IMR-90 (cell line): ENCODE results near the gene AIFM2. TPM values are rescaled to one million over a fixed set of nuclear protein-coding genes. Genes with fewer than 3 reads are reported as not detected.

Experiments used
- ATAC-seq: fragments of 200-7000 bp; cut with Tn5 transposase; 2 replicates; pipeline ENCODE4 v1.9.1; 2020; ENCODE audit warnings: low read depth, mild to moderate bottlenecking, moderate library complexity
- BruUV-seq: library from RNA; stranded (reverse); fragments of 400-500 nt; replicated peaks from 2 replicates; lab custom pipeline; 2021; lab: Mats Ljungman, UMichigan
- CTCF ChIA-PET: fragments of 300-600 bp; formaldehyde crosslinking; extraction: SDS; loops from one replicate; lab custom pipeline; 2021; ENCODE audit warnings: antibody characterized with exemption; lab: Yijun Ruan, JAX
- POLR2A ChIA-PET: fragments of 300-600 bp; sonication (Branson Sonifier 250); formaldehyde crosslinking; loops from one replicate; lab custom pipeline; 2022; ENCODE audit warnings: antibody characterized with exemption; ENCODE audit not compliant: unreplicated experiment; lab: Charles Lee
- DNase-seq: peaks from one replicate; pipeline ENCODE4 v3.0.0; 2013
- H2AFZ ChIP-seq: replicated peaks from 2 replicates; pipeline ENCODE3; 2013; ENCODE audit warnings: low read length, mild to moderate bottlenecking; ENCODE audit not compliant: poor library complexity
- H2AK5ac ChIP-seq: 2 replicates; pipeline ENCODE4 v1.6.1; 2013; ENCODE audit warnings: low read depth, low read length, inconsistent platforms
- H2AK9ac ChIP-seq: replicated peaks from 2 replicates; pipeline ENCODE3; 2013; ENCODE audit warnings: mild to moderate bottlenecking, low read depth, low read length, moderate library complexity; ENCODE audit not compliant: poor library complexity
- H2BK120ac ChIP-seq: 2 replicates; pipeline ENCODE4 v1.6.1; 2013; ENCODE audit warnings: low read depth, low read length, inconsistent platforms
- H2BK15ac ChIP-seq: 3 replicates; pipeline ENCODE4 v1.6.1; 2013; ENCODE audit warnings: low read depth, low read length, inconsistent platforms
- H2BK20ac ChIP-seq: 2 replicates; pipeline ENCODE4 v1.6.1; 2013; ENCODE audit warnings: low read depth, mild to moderate bottlenecking, inconsistent platforms, low read length, moderate library complexity
- H2BK5ac ChIP-seq: 2 replicates; pipeline ENCODE4 v1.6.1; 2013; ENCODE audit warnings: mild to moderate bottlenecking, low read depth, low read length, inconsistent platforms; ENCODE audit not compliant: poor library complexity, severe bottlenecking
- H3K14ac ChIP-seq: replicated peaks from 2 replicates; pipeline ENCODE4 v1.6.1; 2013; ENCODE audit warnings: low read depth, low read length, inconsistent platforms
- H3K18ac ChIP-seq: 2 replicates; pipeline ENCODE4 v1.6.1; 2013; ENCODE audit warnings: low read depth, low read length, control low read depth
- H3K23ac ChIP-seq: 2 replicates; pipeline ENCODE4 v1.6.1; 2013; ENCODE audit warnings: low read depth, low read length, inconsistent platforms
- H3K27ac ChIP-seq: 2 replicates; pipeline ENCODE4 v1.5.1; 2013; ENCODE audit warnings: mild to moderate bottlenecking, control low read depth, low read length; ENCODE audit not compliant: insufficient read depth
- H3K27me3 ChIP-seq: 2 replicates; pipeline ENCODE4 v1.6.1; 2013; ENCODE audit warnings: low read length; ENCODE audit not compliant: control insufficient read depth, insufficient read depth
- H3K36me3 ChIP-seq: 2 replicates; pipeline ENCODE4 v1.6.1; 2013; ENCODE audit warnings: low read length, mixed read lengths; ENCODE audit not compliant: control insufficient read depth, insufficient read depth
- H3K4ac ChIP-seq: 2 replicates; pipeline ENCODE4 v1.6.1; 2013; ENCODE audit warnings: low read depth, low read length, inconsistent platforms
- H3K4me1 ChIP-seq: 2 replicates; pipeline ENCODE4 v1.6.1; 2013; ENCODE audit warnings: low read length, mixed read lengths; ENCODE audit not compliant: control insufficient read depth, insufficient read depth
- H3K4me2 ChIP-seq: 2 replicates; pipeline ENCODE4 v1.6.1; 2013; ENCODE audit warnings: low read depth, mild to moderate bottlenecking, control low read depth, low read length, moderate library complexity
- H3K4me3 ChIP-seq: 2 replicates; pipeline ENCODE4 v1.5.1; 2013; ENCODE audit warnings: low read depth, mild to moderate bottlenecking, control low read depth, low read length, moderate library complexity; ENCODE audit not compliant: insufficient read depth
- H3K56ac ChIP-seq: 2 replicates; pipeline ENCODE4 v1.6.1; 2013; ENCODE audit warnings: low read length, inconsistent platforms; ENCODE audit not compliant: insufficient read depth; ENCODE audit errors: extremely low read depth
- H3K79me1 ChIP-seq, 2 experiments: 2 replicates each; pipeline ENCODE4 v1.6.1; 2013; ENCODE audit warnings: low read length in 2 of 2, inconsistent platforms in 1 of 2, low read depth in 1 of 2
- H3K9ac ChIP-seq: 2 replicates; pipeline ENCODE4 v1.6.1; 2013; ENCODE audit warnings: low read depth, low read length, control low read depth
- H3K9me1 ChIP-seq: 2 replicates; pipeline ENCODE4 v1.6.1; 2013; ENCODE audit warnings: low read length, inconsistent platforms; ENCODE audit not compliant: insufficient read depth
- H3K9me3 ChIP-seq: 2 replicates; pipeline ENCODE4 v1.6.1; 2013; ENCODE audit warnings: low read length; ENCODE audit not compliant: control insufficient read depth, insufficient read depth
- H4K20me1 ChIP-seq: 2 replicates; pipeline ENCODE4 v1.6.1; 2013; ENCODE audit warnings: low read length, inconsistent platforms; ENCODE audit not compliant: insufficient read depth
- H4K5ac ChIP-seq: 2 replicates; pipeline ENCODE4 v1.6.1; 2013; ENCODE audit warnings: mild to moderate bottlenecking, low read depth, low read length, control low read depth
- H4K8ac ChIP-seq, 2 experiments: 2 replicates each; pipeline ENCODE4 v1.6.1; 2013; ENCODE audit warnings: low read depth in 2 of 2, low read length in 2 of 2, control low read depth in 1 of 2, inconsistent platforms in 1 of 2
- H4K91ac ChIP-seq: 2 replicates; pipeline ENCODE4 v1.6.1; 2013; ENCODE audit warnings: low read depth, low read length, inconsistent platforms; ENCODE audit not compliant: insufficient read depth
- CHD1 ChIP-seq: IDR thresholded peaks from 2 replicates; pipeline ENCODE4 v1.6.1; 2012; ENCODE audit warnings: low read depth, low read length, improper control_type of control experiment
- MAFK ChIP-seq: IDR thresholded peaks from 2 replicates; pipeline ENCODE4 v1.6.1; 2012; ENCODE audit warnings: low read depth, low read length, improper control_type of control experiment
- MXI1 ChIP-seq: IDR thresholded peaks from 2 replicates; pipeline ENCODE4 v1.6.1; 2012; ENCODE audit warnings: low read depth, mild to moderate bottlenecking, low read length, moderate library complexity, borderline replicate concordance
- WGBS, 2 experiments: methylation state at CpG; one replicate each; pipeline versions ENCODE4 v1.1.5 to v1.1.7; 2013; ENCODE audit warnings: missing lambda C conversion rate in 2 of 2; ENCODE audit not compliant: insufficient read length in 1 of 2; ENCODE audit errors: extremely low coverage in 2 of 2; 5-methylcytosine and 5-hydroxymethylcytosine counted together
- dilution Hi-C: fragments of 300-500 bp; cut with HindIII; formaldehyde crosslinking; loops from one replicate; pipeline ENCODE4 v1.14.3; 2018; ENCODE audit warnings: low sequenced_read_pairs; ENCODE audit not compliant: unreplicated experiment
- in situ Hi-C: fragments of 300-500 bp; cut with MboI; formaldehyde crosslinking; loops from 3 replicates; pipeline ENCODE4 v1.14.3; 2019; ENCODE audit warnings: low sequenced_read_pairs, inconsistent platforms, mixed read lengths
- intact Hi-C: fragments of 100-400 bp; cut with micrococcal nuclease; formaldehyde crosslinking; loops from 2 replicates; pipeline ENCODE4 v1.10.0; 2022
- polyA plus RNA-seq, 3 experiments: library from polyadenylated mRNA; depleted of rRNA; stranded (reverse); fragments of >200 nt; gene quantifications; 2 replicates each; pipeline ENCODE4 v1.2.3, GENCODE V29; 2012; ENCODE audit warnings: low replicate concordance in 1 of 3
- total RNA-seq: library from RNA; depleted of rRNA; stranded (reverse); fragments of >200 nt; gene quantifications from 2 replicates; pipeline ENCODE4 v1.2.3, GENCODE V29; 2012

Gene AIFM2
- total and polyA plus RNA-seq, 2 of the 4 experiments (the other 2 are of a cell fraction) = 2.0 to 4.6 TPM

- dilution Hi-C loops = no loop called here
- peaks cover 42% of the 10 kb centered on the region; the same call in 1 of the 2 replicates for H4K20me1 ChIP-seq
These were observed 22.7 kb upstream of the AIFM2 start for GRCh38 chr10:70155255-70155838.

More at GRCh38 chr10:70155255-70155838, 22.7 kb upstream of the AIFM2 start:
- Histone ChIP-seq H3K9ac (no peak overlapping the region), H2AK9ac (no peak overlapping the region), H3K9me1 (no peaks in the 10 kb centered on the region), H2AK5ac (no peak overlapping the region), H2BK20ac (no peak overlapping the region), H2BK15ac (no peak overlapping the region), H2AFZ (no peak overlapping the region), H3K23ac (no peak overlapping the region), H3K4ac (no peak overlapping the region), H3K4me1 (no peaks in the 10 kb centered on the region), H3K36me3 (peaks cover 53% of the 10 kb centered on the region), H4K8ac (no peak overlapping the region), H2BK120ac (no peak overlapping the region), H4K91ac (no peak overlapping the region), H3K27me3 (no peaks in the 10 kb centered on the region), H3K4me3 (no peak overlapping the region), H3K14ac (no peak overlapping the region), H3K4me2 (no peak overlapping the region), H3K79me1 (peaks cover 29 to 47% of the 10 kb centered on the region in 2 experiments), H2BK5ac (no peak overlapping the region), H3K27ac (no peak overlapping the region), H3K9me3 (no peaks in the 10 kb centered on the region), H4K5ac (no peak overlapping the region), H3K56ac (no peak overlapping the region), H3K18ac (no peak overlapping the region)
- no CpG with 5 or more reads among the region's 3 CpGs for WGBS, 2 experiments
- TF ChIP-seq MAFK (no peak), MXI1 (no peak), CHD1 (no peak)
- CTCF ChIA-PET = no interaction called here
- no TSS peak for BruUV-seq
- ATAC-seq (no peak), DNase-seq (no peak)
- POLR2A ChIA-PET = no interaction called here
- in situ Hi-C loops (no loop called here), intact Hi-C loops (loop anchor here (10.0 kb wide), 1 partner anchor 49 kb away; no protein-coding TSS in a partner anchor)
